Measurements from ENCODE around the gene EFCAB8. TPM values are rescaled to one million over a fixed set of nuclear protein-coding genes. Genes with fewer than 3 reads are reported as not detected.

The EFCAB8 gene
- total RNA-seq, 1 experiment from 2014 or later = not detected

- no peak overlapping the region for H3K27ac Mint-ChIP-seq (ENCODE audit: low read depth, unreplicated experiment)
Observed at GRCh38 chr20:32909896-32910571, 51.3 kb downstream of the EFCAB8 start.

DNA sequence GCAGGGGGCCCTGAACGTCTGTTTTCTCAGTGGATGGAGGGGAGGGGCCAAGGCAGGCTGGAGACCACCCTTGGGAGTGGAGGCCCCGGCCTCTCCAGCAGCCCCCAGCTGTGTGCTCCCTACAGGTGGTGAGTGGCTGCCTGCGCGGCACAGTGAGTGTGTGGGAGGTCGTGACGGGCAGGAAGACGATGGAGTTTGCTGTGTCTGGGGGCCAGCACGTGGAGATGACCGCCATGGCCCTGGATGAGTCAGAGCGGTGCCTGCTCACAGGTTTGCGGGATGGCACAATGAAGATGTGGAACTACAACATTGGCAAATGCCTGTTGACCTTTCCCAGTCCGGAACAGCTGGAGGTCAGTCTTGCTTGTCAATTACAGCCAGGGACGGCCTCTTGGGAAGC is 52.6 kb downstream of the EFCAB8 start:
- no peaks in the 10 kb centered on the region for H3K9me3 Mint-ChIP-seq (ENCODE audit: unreplicated experiment)
- CTCF ChIA-PET = interaction anchor here (0.5 to 1.2 kb wide), 4 partner anchors 8 to 1124 kb away, joined by 3 read pairs; no protein-coding TSS in a partner anchor
- H3K4me3 Mint-ChIP-seq (ENCODE audit: unreplicated experiment) = no peak overlapping the region
- H3K27me3 Mint-ChIP-seq (ENCODE audit: insufficient read depth, unreplicated experiment) = no peaks in the 10 kb centered on the region
- H3K27ac Mint-ChIP-seq (ENCODE audit: low read depth, unreplicated experiment) = no peak overlapping the region
- BruUV-seq (replicated peaks) = no TSS peak
- H3K36me3 Mint-ChIP-seq (ENCODE audit: insufficient read depth, unreplicated experiment) = no peaks in the 10 kb centered on the region
- POLR2A ChIA-PET = no interaction called here
- TF ChIP-seq CTCF (IDR thresholded peaks at IDR 0.05; ENCODE audit: unreplicated experiment) = no peak
- H3K4me1 Mint-ChIP-seq (ENCODE audit: insufficient read depth, unreplicated experiment) = no peaks in the 10 kb centered on the region
- intact Hi-C loops (cut with micrococcal nuclease) = no loop called here
- DNase-seq (ENCODE audit: unreplicated experiment) = no peak

More at GRCh38 chr20:32909896-32910571, 51.3 kb downstream of the EFCAB8 start:
- ChIA-PET POLR2A (no interaction called here), CTCF (interaction anchor here (0.7 kb wide), 1 partner anchor 118 kb away, joined by 4 read pairs; no protein-coding TSS in a partner anchor)
- intact Hi-C loops (cut with micrococcal nuclease) = no loop called here
- Mint-ChIP-seq H3K27me3 (ENCODE audit: insufficient read depth, unreplicated experiment) (no peaks in the 10 kb centered on the region), H3K9me3 (ENCODE audit: unreplicated experiment) (no peaks in the 10 kb centered on the region), H3K36me3 (ENCODE audit: insufficient read depth, unreplicated experiment) (no peaks in the 10 kb centered on the region), H3K4me1 (ENCODE audit: insufficient read depth, unreplicated experiment) (no peaks in the 10 kb centered on the region), H3K4me3 (ENCODE audit: unreplicated experiment) (no peak overlapping the region)
- BruUV-seq (replicated peaks) = no TSS peak
- TF ChIP-seq CTCF (IDR thresholded peaks at IDR 0.05; ENCODE audit: unreplicated experiment) = no peak
- DNase-seq (ENCODE audit: unreplicated experiment) = no peak

GRCh38 chr20:32912688-32913087 is 54.0 kb downstream of the EFCAB8 start:
- Mint-ChIP-seq H3K27ac (ENCODE audit: low read depth, unreplicated experiment) (no peak overlapping the region), H3K4me3 (ENCODE audit: unreplicated experiment) (no peak overlapping the region), H3K9me3 (ENCODE audit: unreplicated experiment) (no peaks in the 10 kb centered on the region), H3K36me3 (ENCODE audit: insufficient read depth, unreplicated experiment) (no peaks in the 10 kb centered on the region), H3K4me1 (ENCODE audit: insufficient read depth, unreplicated experiment) (no peaks in the 10 kb centered on the region), H3K27me3 (ENCODE audit: insufficient read depth, unreplicated experiment) (no peaks in the 10 kb centered on the region)
- ChIA-PET POLR2A (interaction anchor here (0.6 kb wide), 1 partner anchor 10 kb away, joined by 3 read pairs; no protein-coding TSS in a partner anchor), CTCF (interaction anchor here (0.7 to 1.1 kb wide), 4 partner anchors 9 to 755 kb away, joined by 3 to 6 read pairs (median 4); no protein-coding TSS in a partner anchor)
- no peak for DNase-seq (ENCODE audit: unreplicated experiment)
- TF ChIP-seq CTCF (IDR thresholded peaks at IDR 0.05; ENCODE audit: unreplicated experiment) = no peak
- no TSS peak for BruUV-seq (replicated peaks)
- intact Hi-C loops (cut with micrococcal nuclease) = no loop called here

DNA sequence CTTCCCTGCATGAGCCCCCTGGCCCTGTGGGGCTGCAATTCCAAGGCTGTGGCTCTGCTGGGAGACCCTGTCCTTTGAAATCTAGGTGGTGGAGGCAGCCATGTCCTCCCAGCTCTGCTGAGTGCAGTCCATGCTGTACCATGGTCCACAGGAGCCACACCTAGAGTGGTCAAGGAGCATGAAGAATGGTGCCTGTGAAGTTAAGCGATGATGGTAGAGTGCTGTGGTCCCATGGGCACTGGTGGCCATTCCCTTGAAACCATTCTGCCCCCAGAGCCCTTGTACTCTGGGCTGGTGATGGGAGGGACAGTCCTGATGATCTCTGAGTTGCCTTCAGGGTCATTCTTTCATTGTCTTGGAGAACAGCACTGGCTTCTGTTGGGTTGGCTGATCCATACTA is 55.3 kb downstream of the EFCAB8 start:
- Mint-ChIP-seq H3K27me3 (ENCODE audit: insufficient read depth, unreplicated experiment) (no peaks in the 10 kb centered on the region), H3K9me3 (ENCODE audit: unreplicated experiment) (no peaks in the 10 kb centered on the region), H3K36me3 (ENCODE audit: insufficient read depth, unreplicated experiment) (no peaks in the 10 kb centered on the region), H3K27ac (ENCODE audit: low read depth, unreplicated experiment) (no peak overlapping the region), H3K4me3 (ENCODE audit: unreplicated experiment) (no peak overlapping the region), H3K4me1 (ENCODE audit: insufficient read depth, unreplicated experiment) (no peaks in the 10 kb centered on the region)
- CTCF ChIA-PET = interaction anchor here (0.6 kb wide), 1 partner anchor 1211 kb away, joined by 4 read pairs; no protein-coding TSS in a partner anchor
- POLR2A ChIA-PET = interaction anchor here (0.6 kb wide), 1 partner anchor 70 kb away, joined by 3 read pairs; no protein-coding TSS in a partner anchor
- TF ChIP-seq CTCF (IDR thresholded peaks at IDR 0.05; ENCODE audit: unreplicated experiment) = no peak
- DNase-seq (ENCODE audit: unreplicated experiment) = no peak
- no TSS peak for BruUV-seq (replicated peaks)
- intact Hi-C loops (cut with micrococcal nuclease) = no loop called here
